ENCODE results near the gene OSTF1.
A peak's percentile ranks its signal among the peaks of the same experiment; 100 is the strongest.

Gene OSTF1

GRCh38 chr9:75168270-75169178, 80.2 kb downstream of the OSTF1 start:
- no peak for DNase-seq

- no peak for DNase-seq
These were observed 81.3 kb downstream of the OSTF1 start for GRCh38 chr9:75169623-75170022.

- no peak for DNase-seq
These were observed 82.6 kb downstream of the OSTF1 start for GRCh38 chr9:75170898-75171360.

- no peak for DNase-seq
These were observed 87.1 kb downstream of the OSTF1 start for GRCh38 chr9:75175395-75175794.

GRCh38 chr9:75176037-75176436, 87.7 kb downstream of the OSTF1 start:
- DNase-seq = no peak

- DNase-seq = no peak
These were observed 93.4 kb downstream of the OSTF1 start for GRCh38 chr9:75181750-75182149.

GRCh38 chr9:75183306-75183705, 95.0 kb downstream of the OSTF1 start:
- DNase-seq = no peak

- no peak for DNase-seq
These were observed 96.2 kb downstream of the OSTF1 start for GRCh38 chr9:75184471-75184870.

GRCh38 chr9:75185585-75186170, 97.4 kb downstream of the OSTF1 start:
- no peak for DNase-seq

GRCh38 chr9:75186767-75187380, 98.6 kb downstream of the OSTF1 start:
- peak; percentile 12 for DNase-seq

- DNase-seq = no peak
These were observed 100.4 kb downstream of the OSTF1 start for GRCh38 chr9:75188756-75189155.

- no peak for DNase-seq
These were observed 102.4 kb downstream of the OSTF1 start for GRCh38 chr9:75190762-75191161.
